ENCODE results near the gene MAPK1.
"Not testable (repeated sequence)": the region's sequence is repeated elsewhere in the genome, so short reads cannot be mapped to it uniquely, and the experiment has no call there.

MAPK1 gene

DNA sequence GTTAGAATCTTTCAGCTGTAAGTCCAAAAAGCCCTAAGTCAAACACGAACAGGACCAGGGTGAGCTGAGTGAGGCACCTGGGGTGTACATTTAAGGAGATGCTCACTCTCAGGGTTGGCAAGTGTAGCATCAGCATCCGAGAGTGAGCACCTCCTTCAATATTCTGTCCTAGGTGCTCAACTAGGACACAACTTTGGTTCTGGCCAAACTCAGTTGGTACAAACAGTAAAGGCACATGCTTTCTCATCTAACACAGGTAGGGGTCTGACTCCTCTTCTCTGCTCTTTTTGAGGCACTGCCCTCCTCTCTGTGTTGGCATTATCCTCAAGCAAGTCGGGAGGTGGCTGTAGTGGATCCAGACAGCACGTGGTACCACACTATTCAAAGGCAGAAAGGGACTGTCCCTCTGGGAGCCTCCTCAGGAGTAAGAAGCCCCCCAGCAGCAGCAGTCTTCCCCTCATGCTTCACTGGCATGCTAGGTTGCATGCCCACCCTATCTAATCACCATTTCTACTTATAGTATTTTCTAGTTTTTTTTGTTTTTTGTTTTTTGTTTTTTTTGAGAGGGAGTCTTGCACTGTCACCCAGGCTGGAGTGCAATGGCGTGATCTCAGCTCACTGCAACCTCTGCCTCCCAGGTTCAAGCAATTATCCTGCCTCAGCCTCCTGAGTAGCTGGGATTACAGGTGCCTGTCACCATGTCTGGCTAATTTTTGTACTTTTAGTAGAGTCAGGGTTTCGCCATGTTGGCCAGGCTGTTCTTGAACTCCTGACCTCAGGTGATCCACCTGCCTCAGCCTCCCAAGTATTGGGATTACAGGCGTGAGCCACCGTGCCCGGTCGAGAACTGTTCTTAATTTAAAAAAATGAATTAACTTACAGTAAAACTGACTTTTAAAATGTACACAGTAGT lies 14.7 kb upstream of the MAPK1 start:
- no peak for DNase-seq

DNA sequence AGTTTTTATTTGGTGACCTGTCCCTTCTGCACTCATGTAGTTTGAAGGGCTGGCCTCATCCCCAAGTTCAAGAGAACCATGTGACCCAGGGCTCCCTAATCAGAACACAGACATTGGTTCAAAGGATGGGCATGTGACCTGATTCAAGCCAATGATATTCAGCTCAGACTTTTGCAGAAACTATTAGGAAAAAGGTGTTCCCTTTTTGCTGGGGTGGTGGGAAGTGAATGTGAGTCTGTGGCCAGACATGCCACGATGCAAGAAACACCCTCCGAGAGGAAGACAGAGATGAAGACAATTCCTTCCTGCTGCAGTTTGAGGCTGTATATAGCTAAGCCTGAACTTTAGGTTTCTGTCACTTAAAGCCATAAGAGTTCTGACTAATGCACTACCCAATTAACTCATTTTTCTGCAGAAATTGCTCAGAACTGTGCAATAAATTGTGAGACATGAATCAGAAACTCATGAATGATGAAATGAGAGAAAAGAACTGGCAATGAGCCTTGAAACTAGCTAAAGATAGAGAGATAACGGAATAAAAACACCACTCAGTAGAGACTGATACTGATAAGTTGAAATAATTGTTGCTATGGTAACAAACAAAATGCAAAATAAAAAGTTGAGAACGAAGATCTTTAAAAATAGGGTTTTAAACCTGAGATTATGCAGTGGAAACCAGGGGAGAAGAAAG lies 9.2 kb upstream of the MAPK1 start:
- DNase-seq, result peak; percentile 74

DNA sequence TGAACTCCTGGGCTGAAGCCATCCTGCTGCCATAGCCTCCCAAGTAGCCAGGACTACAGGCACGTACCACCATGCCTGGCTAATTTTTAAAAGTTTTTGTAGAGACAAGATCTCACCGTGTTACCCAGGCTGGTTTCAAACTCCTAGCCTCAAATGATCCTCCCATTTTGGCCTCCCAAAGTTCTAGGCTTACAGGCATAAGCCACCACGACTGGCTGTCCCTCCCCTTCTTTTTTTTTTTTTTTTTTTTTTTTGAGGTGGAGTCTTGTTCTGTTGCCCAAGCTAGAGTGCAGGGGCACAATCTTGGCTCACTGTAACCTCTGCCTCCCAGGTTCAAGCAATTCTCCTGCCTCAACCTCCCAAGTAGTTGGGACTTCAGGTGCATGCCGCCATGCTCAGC lies 7.5 kb upstream of the MAPK1 start:
- DNase-seq, result not testable (repeated sequence)

DNA sequence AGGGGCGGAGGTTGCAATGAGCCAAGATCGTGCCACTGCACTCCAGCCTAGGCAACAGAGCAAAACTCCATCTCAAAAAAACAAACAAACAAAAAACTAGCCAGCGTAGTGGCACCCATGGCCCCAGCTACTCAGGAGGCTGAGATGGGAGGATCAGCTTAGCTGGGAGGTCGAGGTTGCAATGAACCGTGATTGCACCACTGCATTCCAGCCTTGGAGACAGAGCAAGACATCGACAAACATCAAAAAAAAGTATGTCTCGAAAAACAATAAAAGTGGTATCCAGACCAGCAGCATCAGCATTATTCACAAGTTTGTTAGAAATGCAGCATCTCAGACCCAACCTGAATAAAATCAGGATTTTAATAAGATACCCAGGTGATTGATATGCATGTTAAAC lies 6.2 kb upstream of the MAPK1 start:
- DNase-seq, result no peak

DNA sequence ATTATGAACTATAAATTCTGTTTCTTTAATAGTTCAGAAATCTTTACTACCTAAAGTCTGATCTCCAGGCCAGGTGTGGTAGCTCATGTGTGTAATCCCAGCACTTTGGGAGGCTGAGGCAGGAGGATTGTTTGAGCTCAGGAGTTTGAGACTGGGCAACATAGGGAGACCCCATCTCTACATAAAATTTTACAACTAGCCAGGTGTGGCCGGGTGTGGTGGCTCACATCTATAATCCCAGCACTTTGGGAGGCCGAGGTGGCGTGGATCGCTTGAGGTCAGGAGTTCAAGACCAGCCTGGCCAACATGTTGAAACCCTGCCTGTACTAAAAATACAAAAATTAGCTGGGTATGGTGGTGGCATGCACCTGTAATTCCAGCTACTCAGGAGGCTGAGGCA lies 5.3 kb upstream of the MAPK1 start:
- DNase-seq, result not testable (repeated sequence)

DNA sequence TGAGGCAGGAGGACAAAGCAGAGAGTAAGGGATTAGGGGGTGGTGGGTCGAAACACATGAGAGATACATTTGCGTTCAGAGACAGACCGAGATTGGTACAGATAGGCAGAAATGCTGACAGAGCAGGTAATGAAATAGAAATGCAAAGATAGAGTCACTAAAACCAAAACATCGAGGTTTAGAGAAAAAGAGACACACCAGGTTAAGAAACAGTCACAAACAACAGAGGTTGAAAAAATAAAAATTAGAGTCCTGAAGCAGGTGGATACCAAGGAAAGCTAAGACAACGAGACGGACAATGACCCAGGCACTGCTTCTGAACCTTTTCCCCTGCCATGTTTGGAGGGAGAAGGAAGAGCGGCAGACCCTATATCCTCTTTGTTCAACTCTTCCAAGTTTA lies 1.2 kb upstream of the MAPK1 start:
- DNase-seq, result no peak

DNA sequence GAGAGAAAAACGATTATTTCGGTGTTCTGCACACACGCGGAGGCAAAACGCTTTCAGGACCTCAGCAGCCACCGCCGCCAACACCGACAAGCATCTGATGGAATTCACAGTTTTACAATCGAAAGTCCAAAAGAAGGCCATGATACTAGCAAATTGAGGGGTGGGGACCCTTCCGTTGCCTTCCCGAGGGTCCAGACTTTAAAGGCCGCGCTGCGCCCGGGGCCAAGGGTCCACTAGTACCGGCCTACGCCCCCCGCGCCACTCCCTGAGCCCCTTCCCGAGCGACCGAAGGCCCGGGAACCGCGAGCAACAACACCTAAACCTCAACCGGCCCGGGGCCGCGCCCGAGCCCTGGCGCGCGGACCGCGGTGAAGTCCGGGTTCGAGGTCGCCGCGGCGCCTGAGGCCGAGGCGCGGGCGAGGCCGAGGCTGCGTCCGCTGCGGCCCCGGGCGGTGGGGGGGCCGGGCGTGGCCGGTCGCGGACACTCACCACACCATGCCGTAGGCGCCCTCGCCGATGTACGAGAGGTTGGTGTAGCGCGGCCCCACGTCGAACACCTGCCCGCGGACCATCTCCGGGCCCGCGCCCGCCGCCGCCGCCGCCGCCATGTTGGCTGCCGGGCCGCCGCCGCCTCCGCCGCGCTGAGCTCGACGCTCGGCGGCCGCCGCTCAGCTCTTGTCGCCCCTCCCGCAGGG lies 465 bp downstream of the MAPK1 start:
- DNase-seq, result no peak

DNA sequence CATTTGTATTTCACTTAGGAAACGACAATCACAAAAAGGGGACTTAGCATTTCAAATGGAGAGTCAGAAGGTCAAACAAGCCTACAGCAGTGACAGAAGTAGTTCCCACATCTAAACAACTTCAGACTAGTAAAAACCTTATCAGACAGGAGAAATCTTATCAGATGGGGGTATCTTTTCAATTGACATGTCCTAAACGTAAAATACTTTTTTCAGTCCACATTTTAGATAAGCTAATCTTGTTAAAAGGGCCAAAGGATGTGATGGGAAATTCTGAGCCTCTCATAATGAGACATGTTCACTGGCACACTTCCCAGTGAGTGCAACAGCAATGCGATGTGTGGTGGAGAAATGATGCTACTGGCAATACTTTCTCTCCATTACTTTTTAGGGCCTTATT lies 2.4 kb downstream of the MAPK1 start:
- peak; percentile 86 for DNase-seq

DNA sequence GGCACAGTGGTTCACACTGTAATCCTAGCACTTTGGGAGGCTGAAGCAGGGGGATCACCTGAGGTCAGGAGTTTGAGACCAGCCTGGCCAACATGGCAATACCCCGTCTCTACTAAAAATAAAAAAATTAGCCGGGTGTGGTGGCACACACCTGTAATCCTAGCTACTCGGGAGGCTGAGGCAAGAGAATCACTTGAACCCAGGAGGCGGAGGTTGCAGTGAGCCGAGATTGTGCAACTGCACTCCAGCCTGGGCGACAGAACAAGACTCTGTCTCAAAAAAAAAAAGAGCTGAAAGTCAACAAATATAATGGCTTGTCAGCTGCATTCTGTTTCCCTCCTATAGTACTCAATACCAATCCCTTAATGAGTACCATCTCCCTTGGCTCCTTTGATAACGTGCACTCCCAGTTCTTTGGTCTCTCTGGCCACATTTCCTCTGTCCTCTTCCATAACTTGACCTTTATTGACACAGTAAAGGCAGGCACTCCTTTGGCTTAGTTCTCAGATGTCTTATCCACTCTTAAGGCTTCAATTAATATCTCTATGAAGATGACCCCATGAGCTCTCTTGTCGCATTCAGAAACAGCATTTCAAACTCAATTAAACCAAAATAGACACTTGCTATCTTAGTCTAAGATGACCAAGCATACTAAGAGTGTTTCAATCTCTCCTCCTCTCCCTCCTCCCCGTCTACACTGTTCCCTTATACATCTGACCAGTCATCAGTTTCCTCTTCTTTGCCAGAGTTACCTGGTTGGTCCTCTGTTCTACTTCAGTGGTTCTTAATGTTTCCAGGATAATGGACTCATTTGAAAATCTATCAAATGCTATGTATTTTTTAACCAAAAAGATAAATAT lies 4.8 kb downstream of the MAPK1 start:
- DNase-seq, result no peak

DNA sequence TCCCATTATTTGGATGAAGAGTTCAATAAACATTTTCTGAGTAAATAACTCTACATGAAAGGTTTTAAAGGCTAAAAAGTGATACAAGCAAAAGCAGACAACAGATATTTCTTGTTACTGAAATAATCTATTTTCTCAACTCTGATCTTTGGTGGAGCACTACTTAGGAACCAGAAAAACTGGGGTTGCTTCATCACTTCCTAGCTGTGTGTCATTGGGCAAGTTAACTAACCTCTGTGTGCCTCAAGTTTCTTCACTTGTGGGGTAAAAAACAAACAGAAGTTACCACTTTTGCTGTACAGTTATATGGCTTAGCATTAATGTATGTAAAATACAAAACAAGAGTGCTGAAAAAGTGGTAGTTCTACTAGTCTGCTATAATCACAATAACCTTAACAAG lies 5.6 kb downstream of the MAPK1 start:
- DNase-seq, result no peak

DNA sequence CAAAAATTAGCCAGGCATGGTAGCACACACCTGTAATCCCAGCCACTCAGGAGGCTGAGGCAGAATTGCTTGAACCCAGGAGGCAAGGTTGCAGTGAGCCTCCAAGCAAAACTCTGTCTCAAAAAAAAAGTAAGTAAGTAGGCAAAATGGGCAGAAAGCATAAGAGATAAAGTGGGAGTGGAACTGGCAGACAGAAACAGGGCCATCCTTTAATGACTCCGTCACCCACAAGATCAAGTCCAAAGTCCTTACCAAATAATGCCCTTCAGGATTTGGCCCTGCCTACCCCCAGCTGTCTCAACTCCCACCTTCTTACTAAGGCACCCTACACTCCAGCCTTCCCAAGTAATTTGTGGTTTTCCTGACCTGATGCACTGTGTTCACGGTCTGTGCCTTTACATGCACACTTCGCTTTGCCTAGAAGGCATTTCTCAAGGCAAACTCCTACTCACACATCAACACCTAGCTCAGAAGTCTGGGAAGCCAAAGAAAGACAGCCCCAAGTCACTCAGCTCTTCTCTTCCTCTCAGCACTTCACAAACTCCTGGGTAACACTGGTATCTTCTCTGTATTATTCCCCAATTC lies 6.1 kb downstream of the MAPK1 start:
- no peak for DNase-seq

DNA sequence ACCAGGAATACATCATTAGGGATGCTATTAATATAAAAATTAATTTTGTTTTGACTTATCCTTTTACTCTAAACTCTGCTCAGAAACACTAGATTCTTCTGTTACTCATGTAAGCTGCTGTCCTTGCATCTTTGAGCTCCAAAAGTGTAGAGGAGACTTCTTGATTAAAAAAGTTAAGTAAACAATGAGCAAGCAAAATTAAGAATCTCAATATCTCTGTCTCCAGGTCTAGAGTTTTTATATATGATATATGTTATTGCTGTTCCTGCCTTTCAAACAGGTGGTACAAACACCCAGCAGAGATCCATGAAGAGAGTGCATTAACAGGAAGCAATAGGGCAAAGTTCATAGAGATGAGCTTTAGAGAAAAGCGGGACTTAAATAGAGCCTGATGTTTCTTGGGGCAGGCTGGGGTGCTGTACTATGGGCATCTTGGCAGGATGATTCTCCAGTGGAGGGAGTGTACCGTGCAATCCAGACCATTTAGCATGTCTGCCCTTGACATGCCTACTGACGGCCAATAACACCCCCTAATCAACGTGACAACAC lies 6.9 kb downstream of the MAPK1 start:
- DNase-seq, result no peak

DNA sequence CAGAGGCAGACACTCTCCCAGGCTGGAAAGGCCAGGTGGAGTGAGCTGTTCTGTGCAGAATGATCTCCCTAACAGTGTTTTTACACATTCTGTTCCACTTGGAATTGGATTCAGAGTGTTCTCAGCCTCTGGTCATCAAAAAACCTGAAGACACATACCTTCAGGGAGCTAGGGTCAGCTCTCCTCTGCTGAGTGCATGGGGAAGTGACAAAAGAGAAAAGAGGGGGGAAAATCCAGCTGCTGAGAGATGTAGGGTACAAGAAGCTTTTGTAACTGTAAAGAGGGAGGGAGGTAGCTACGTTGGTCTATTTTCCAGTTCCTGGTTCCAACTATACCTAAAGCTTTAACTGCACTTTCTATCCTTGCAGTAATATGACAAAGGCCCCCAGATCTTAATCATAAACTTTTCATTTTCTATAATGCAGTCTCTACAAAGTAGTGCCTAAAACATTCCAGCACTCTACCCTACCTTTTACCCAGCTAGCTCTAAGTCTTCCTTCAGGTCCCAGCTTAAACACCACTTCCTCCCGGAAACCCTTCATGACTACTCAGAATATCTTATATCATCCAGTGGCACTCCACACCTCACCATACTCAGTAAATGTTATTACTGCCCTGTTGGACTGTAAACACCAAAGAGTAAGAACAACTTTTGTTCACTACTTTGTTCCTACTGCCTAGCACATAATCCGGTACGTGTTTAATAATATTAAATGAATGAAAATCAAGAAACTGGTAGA lies 9.2 kb downstream of the MAPK1 start:
- no peak for DNase-seq

DNA sequence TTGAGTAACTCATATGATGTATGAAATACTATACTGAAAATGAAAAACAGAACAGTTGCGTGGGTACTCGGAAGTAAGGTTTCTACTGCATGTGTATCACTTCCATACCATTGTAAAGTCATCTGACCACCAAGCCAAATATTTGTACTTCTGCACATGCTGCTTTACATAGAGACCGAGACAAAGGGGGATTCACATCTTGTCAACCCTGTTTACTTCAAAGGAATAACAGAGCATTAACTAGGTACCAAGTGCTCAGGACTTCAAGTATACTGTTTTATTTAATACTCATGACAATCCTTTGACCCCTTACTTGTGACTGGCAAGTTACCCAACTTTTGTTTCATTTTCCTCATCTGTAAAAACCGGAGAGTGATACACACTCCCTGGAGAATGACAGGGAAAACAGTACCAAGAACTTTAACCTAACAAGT lies 9.9 kb downstream of the MAPK1 start:
- no peak for DNase-seq

DNA sequence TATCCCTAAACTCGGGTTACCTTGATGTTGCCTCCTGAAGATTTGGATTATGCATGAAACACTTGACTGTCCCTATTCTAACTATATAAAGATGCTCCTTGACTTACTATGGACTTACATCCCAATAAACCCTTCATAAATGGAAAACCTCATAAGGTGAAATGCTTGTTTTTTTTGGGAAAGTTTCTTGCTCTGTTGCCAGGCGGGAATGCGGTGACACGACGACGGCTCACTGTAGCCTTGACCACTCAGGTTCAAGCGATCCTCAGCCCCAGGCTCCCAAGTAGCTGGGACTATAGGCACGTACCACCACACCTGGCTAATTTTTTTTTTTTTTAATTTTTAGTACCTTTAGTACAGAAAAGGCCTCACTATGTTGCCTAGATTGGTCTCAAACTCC lies 10.6 kb downstream of the MAPK1 start:
- no peak for DNase-seq

DNA sequence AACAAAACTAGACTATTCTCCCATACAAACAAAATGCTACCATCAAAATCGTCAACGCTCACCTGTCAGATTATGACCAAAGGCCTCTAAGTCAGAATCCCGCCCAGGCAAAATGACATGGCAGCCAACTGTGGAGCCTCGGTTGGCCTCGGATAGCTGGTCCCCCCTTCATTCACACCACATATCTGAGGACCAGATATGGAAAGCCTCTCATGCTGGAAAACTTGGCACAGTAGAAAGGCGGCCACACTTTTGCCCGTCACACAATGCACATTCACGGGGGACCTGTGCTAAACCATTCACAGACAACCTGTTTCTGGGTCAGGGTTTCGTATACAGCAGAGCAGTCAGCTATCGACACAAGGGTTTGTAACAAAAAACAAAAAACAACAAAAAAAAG lies 11.2 kb downstream of the MAPK1 start:
- no peak for DNase-seq

DNA sequence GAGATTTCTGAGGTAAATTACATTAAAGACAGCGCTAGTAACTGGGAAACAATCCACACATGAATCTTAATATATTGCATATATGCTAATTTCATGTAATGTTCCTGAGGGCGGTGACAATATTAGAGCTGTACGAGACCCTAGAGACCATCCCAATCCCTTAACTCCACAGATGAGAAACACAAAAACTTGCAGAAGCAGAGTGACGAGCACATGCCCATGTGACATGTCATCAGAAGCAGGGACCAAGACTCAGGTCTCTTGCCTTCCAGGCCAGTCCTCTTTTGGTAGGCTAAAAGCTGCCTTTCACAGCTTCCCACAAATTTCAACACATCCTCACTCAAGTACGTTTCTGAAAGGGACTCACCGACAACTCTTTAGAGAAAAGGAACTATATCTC lies 11.8 kb downstream of the MAPK1 start:
- no peak for DNase-seq

DNA sequence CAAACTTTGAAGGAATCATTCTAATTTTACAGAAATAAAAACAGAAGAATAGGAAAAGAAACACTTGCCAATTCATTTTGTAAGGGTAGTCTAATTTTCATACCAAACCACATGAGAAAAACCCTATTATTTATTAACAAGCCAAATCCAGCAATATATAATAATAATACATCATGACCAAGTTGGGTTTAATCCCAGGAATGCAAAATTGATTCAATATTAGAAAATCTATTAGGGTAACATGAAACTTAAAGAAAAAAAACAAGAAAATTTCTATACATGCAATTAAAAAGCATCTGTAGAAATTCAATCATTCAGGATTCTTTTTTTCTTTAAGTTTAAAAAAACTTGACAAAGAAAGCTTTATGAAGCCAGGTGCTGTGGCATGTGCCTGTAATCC lies 16.8 kb downstream of the MAPK1 start:
- DNase-seq, result no peak

DNA sequence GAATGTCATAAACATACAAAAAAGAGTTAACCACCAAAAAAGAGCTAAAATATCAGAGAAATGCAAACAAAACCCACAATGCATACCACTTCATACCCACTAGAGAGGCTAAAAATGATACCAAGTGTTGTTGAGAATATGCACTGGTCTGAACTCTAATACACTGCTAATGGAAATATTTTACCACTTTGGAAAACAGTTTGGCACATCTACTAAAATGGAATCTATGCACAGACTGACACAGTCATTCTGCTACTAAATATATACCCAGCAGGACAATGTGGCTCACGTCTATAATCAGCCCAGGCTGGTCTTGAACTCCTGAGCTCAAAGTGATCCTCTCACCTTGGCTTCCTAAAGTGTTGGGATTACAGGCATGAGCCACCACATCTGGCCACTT lies 18.0 kb downstream of the MAPK1 start:
- DNase-seq, result no peak

DNA sequence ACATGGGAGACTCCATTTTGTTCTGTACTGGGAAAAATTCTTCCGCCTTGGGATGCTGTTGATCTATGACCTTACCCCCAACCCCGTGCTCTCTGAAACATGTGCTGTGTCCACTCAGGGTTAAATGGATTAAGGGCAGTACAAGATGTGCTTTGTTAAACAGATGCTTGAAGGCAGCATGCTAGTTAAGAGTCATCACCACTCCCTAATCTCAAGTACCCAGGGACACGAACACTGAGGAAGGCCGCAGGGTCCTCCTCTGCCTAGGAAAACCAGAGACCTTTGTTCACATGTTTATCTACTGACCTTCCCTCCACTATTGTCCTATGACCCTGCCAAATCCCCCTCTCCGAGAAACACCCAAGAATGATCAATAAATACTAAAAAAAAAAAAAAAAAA lies 19.4 kb downstream of the MAPK1 start:
- not testable (repeated sequence) for DNase-seq
